GM23338 (cell line): Measurements from ENCODE around the gene TVP23A.

Experiments used
- CTCF ChIP-seq, 2 experiments: fragments of 200-600 bp in 1 of 2; sonication (generic) in 1 of 2; conservative IDR thresholded peaks; 2 replicates each; pipeline versions ENCODE4 v1.5.1 to v1.6.1; 2016 to 2017; ENCODE audit warnings: antibody characterized with exemption in 2 of 2, low read depth in 2 of 2, mild to moderate bottlenecking in 2 of 2, moderate library complexity in 1 of 2
- EZH2 ChIP-seq: fragments of 200-600 bp; sonication (generic); IDR thresholded peaks from one replicate; pipeline ENCODE4 v1.8.0; 2017; ENCODE audit warnings: antibody characterized with exemption, mild to moderate bottlenecking, low read depth; ENCODE audit not compliant: unreplicated experiment
- JUNB ChIP-seq: IDR thresholded peaks from one replicate; pipeline ENCODE4 v1.6.1; 2016; ENCODE audit warnings: antibody characterized with exemption; ENCODE audit not compliant: unreplicated experiment

GRCh38 chr16:10741844-10742243 lies 76.8 kb downstream of the TVP23A start:
- TF ChIP-seq JUNB (no peak), EZH2 (no peak), CTCF (conservative IDR thresholded peaks at IDR 0.05; ENCODE audit: low read depth in 2 of 2) (no peak)
